K562 (cell line): Measurements from ENCODE around the gene NUP85. TPM values are rescaled to one million over a fixed set of nuclear protein-coding genes. Genes with fewer than 3 reads are reported as not detected.

Source experiments
- ATAC-seq: fragments of 200-7000 bp; cut with Tn5 transposase; 3 replicates; pipeline ENCODE4 v1.9.1; 2020; ENCODE audit warnings: moderate library complexity
- BruUV-seq: library from RNA; stranded (reverse); fragments of 400-500 nt; replicated peaks from 2 replicates; lab custom pipeline; 2021; lab: Mats Ljungman, UMichigan
- CTCF ChIA-PET: fragments of 300-600 bp; formaldehyde crosslinking; extraction: SDS; loops from one replicate; lab custom pipeline; 2021; ENCODE audit warnings: low intra/inter-chr PET ratio; lab: Yijun Ruan, JAX
- POLR2A ChIA-PET: fragments of 300-600, 350-650 bp; sonication (Branson Sonifier 250); formaldehyde crosslinking; extraction: SDS; loops from one replicate; lab custom pipeline; 2021; ENCODE audit warnings: antibody characterized with exemption, inconsistent platforms; lab: Yijun Ruan, JAX
- DNase-seq, 4 experiments: peaks; one replicate each; pipeline versions ENCODE4 v3.0.0 to v3.0.0-alpha.2; 2011 to 2018; ENCODE audit warnings: low spot score in 3 of 4, mixed read lengths in 3 of 4; ENCODE audit errors: extremely low read depth in 1 of 4
- FAIRE-seq: peaks from 2 replicates; lab custom pipeline; 2011; peaks lifted over from hg19 to GRCh38; lab: Jason Lieb, UNC
- H2AFZ ChIP-seq: 2 replicates; pipeline ENCODE4 v1.6.0; 2011; ENCODE audit warnings: low read depth, low read length, control low read depth, inconsistent platforms
- H3K27ac ChIP-seq: fragments of 200-600 bp; 3 replicates; pipeline ENCODE4 v1.8.0; 2011; ENCODE audit warnings: low read depth, mild to moderate bottlenecking, control low read depth, inconsistent platforms, low read length, moderate library complexity, mixed read lengths; ENCODE audit errors: extremely low read depth
- H3K27me3 ChIP-seq, 2 experiments: fragments of 300-600 bp in 1 of 2; 2 replicates in 1 of 2; 3 replicates in 1 of 2; pipeline versions ENCODE4 v1.6.0 to v1.8.0; 2011; ENCODE audit warnings: inconsistent platforms in 2 of 2, low read length in 2 of 2, mild to moderate bottlenecking in 1 of 2, mixed read lengths in 1 of 2, moderate library complexity in 1 of 2; ENCODE audit not compliant: control insufficient read depth in 2 of 2, insufficient read depth in 2 of 2
- H3K36me3 ChIP-seq: fragments of 300-600 bp; 3 replicates; pipeline ENCODE4 v1.8.0; 2011; ENCODE audit warnings: mild to moderate bottlenecking, low read length, inconsistent platforms; ENCODE audit not compliant: control insufficient read depth, insufficient read depth
- H3K4me1 ChIP-seq, 2 experiments: fragments of 200-600 bp in 1 of 2; replicated peaks in 1 of 2; 2 replicates in 1 of 2; 3 replicates in 1 of 2; pipeline versions ENCODE4 v1.5.1 to v1.8.0; 2011; ENCODE audit warnings: inconsistent platforms in 2 of 2, low read length in 2 of 2, mild to moderate bottlenecking in 1 of 2, mixed read lengths in 1 of 2, moderate library complexity in 1 of 2; ENCODE audit not compliant: control insufficient read depth in 2 of 2, insufficient read depth in 2 of 2
- H3K4me2 ChIP-seq: 2 replicates; pipeline ENCODE4 v1.6.1; 2011; ENCODE audit warnings: low read length, control low read depth, inconsistent platforms, mixed read lengths; ENCODE audit not compliant: insufficient read depth
- H3K4me3 ChIP-seq: fragments of 200-600 bp; sonication (generic), shearing (Covaris generic); 2 replicates; pipeline ENCODE4 v1.5.1; 2016; ENCODE audit warnings: control low read depth, inconsistent platforms
- H3K79me2 ChIP-seq: fragments of 200-600 bp; 3 replicates; pipeline ENCODE4 v1.8.0; 2011; ENCODE audit warnings: low read length, inconsistent platforms; ENCODE audit not compliant: control insufficient read depth, insufficient read depth
- H3K9ac ChIP-seq, 2 experiments: 2 replicates each; pipeline versions ENCODE4 v1.6.0 to v1.6.1; 2011; ENCODE audit warnings: low read depth in 2 of 2, low read length in 2 of 2, control low read depth in 1 of 2, inconsistent platforms in 1 of 2, mild to moderate bottlenecking in 1 of 2, mixed read lengths in 1 of 2; ENCODE audit not compliant: insufficient read depth in 1 of 2
- H3K9me1 ChIP-seq: one replicate; pipeline ENCODE4 v1.6.0; 2011; ENCODE audit warnings: inconsistent platforms, mild to moderate bottlenecking, low read length, moderate library complexity; ENCODE audit not compliant: control insufficient read depth, insufficient read depth
- H3K9me3 ChIP-seq: replicated peaks from 2 replicates; pipeline ENCODE4 v1.5.1; 2011; ENCODE audit warnings: low read depth, low read length, inconsistent platforms; ENCODE audit not compliant: control insufficient read depth, insufficient read depth
- H4K20me1 ChIP-seq: replicated peaks from 2 replicates; pipeline ENCODE4 v1.6.1; 2011; ENCODE audit warnings: low read length, inconsistent platforms, mixed read lengths; ENCODE audit not compliant: control insufficient read depth, insufficient read depth
- BRD9 ChIP-seq: fragments of 450-650 bp; IDR thresholded peaks from 2 replicates; pipeline ENCODE4 v1.6.1; 2018; ENCODE audit warnings: low read depth; ENCODE audit not compliant: partially characterized antibody
- ETV6 ChIP-seq, 3 experiments: fragments of 150-350 bp in 1 of 3; sonication (generic) in 1 of 3; formaldehyde crosslinking in 1 of 3; IDR thresholded peaks; 2 replicates each; pipeline versions ENCODE4 v1.6.1 to v1.8.0; 2014 to 2022; ENCODE audit warnings: borderline replicate concordance in 2 of 3, low read depth in 2 of 3, antibody characterized with exemption in 1 of 3, low read length in 1 of 3, mild to moderate bottlenecking in 1 of 3, missing genetic modification reagents in 1 of 3
- KDM1A ChIP-seq, 2 experiments: fragments of 450-650 bp; IDR thresholded peaks; 2 replicates each; pipeline ENCODE4 v1.6.1; 2016; ENCODE audit warnings: mild to moderate bottlenecking in 2 of 2
- RAD51 ChIP-seq: fragments of 450-650 bp; IDR thresholded peaks from 2 replicates; pipeline ENCODE4 v1.7.1; 2016; ENCODE audit warnings: low read depth, mild to moderate bottlenecking, borderline replicate concordance
- RUNX1 ChIP-seq: sonication (generic); IDR thresholded peaks from 2 replicates; pipeline ENCODE4 v1.6.1; 2016; ENCODE audit warnings: antibody characterized with exemption, low read depth
- ZNF24 ChIP-seq: fragments of 450-650 bp; IDR thresholded peaks from 2 replicates; pipeline ENCODE4 v1.6.1; 2016
- ZNF766 ChIP-seq: fragments of 200-800 bp; sonication (Bioruptor generic); conservative IDR thresholded peaks from 2 replicates; pipeline ENCODE4 v1.6.1; 2016; ENCODE audit warnings: missing genetic modification characterization, missing compliant biosample characterization
- WGBS: fragments of 100-300 bp; shearing (Covaris generic); methylation state at CpG from one replicate; pipeline ENCODE4 v1.1.6; 2016; ENCODE audit warnings: low coverage, mixed read lengths; ENCODE audit not compliant: insufficient coverage; ENCODE audit errors: missing lambda C conversion rate; 5-methylcytosine and 5-hydroxymethylcytosine counted together
- in situ Hi-C: fragments of 300-500 bp; cut with MboI; formaldehyde crosslinking; loops from 4 replicates; pipeline ENCODE4 v1.15.0; 2018; ENCODE audit warnings: inconsistent platforms, mixed read lengths
- intact Hi-C: fragments of 100-400 bp; cut with micrococcal nuclease; formaldehyde crosslinking; loops from 2 replicates; pipeline ENCODE4 v1.14.2; 2022
- polyA plus RNA-seq, 8 experiments: library from polyadenylated mRNA; depleted of rRNA in 4 of 8; stranded (reverse) in 5 of 8; unstranded in 3 of 8; fragments of >200 nt; fragmentation: Nextera tagmentation in 2 of 8; fragmentation: Illumina TruSeq in 1 of 8; extraction: Ambion mirVana in 2 of 8; extraction: Trizol in 1 of 8; gene quantifications; 2 replicates each; pipeline versions ENCODE4 v1.2.1 to v1.2.3, GENCODE V29; 2011 to 2014; ENCODE audit warnings: inconsistent platforms in 1 of 8, missing spikeins in 1 of 8
- total RNA-seq, 7 experiments: library from RNA; depleted of rRNA in 6 of 7; stranded (reverse); fragments of >200 nt in 6 of 7; fragmentation: Illumina TruSeq in 2 of 7; extraction: Trizol in 2 of 7; gene quantifications; 2 replicates each; pipeline versions ENCODE4 v1.2.1 to v1.2.3, GENCODE V29; 2011 to 2021; ENCODE audit warnings: low replicate concordance in 1 of 7

The NUP85 gene
- total and polyA plus RNA-seq, 9 of the 15 experiments (the other 6 are each of a cell fraction or from before 2014, with no cell fraction given), result 50.2 to 177 (median 110) TPM

GRCh38 chr17:75159196-75160031 lies 46.1 kb upstream of the NUP85 start:
- in situ Hi-C loops, result no loop called here
- Histone ChIP-seq H3K4me3 (no peak overlapping the region), H3K79me2 (peaks cover 4% of the 10 kb centered on the region; the same call in 1 of the 3 replicates), H3K27me3 (no peaks in the 10 kb centered on the region), H3K9me3 (no peaks in the 10 kb centered on the region), H3K4me1 (peaks cover 0 to 9% of the 10 kb centered on the region in 2 experiments; a peak in 4 of 5 replicates), H3K9me1 (no peaks in the 10 kb centered on the region), H3K27ac (no peak overlapping the region), H3K36me3 (no peaks in the 10 kb centered on the region; the same call in 2 of the 3 replicates), H4K20me1 (no peaks in the 10 kb centered on the region), H2AFZ (no peak overlapping the region), H3K9ac (no peak overlapping the region), H3K4me2 (no peak overlapping the region)
- intact Hi-C loops, result no loop called here
- no TSS peak for BruUV-seq
- ChIA-PET CTCF (no interaction called here), POLR2A (interaction anchor here (0.8 to 3.5 kb wide), 8 partner anchors 9 to 107 kb away, joined by 3 to 17 read pairs (median 4); no protein-coding TSS in a partner anchor)
- 75% methylated on average over 4 of the region's 4 CpGs for WGBS
- DNase-seq, result no peak
- TF ChIP-seq RAD51 (no peak), ETV6 (IDR thresholded peaks at IDR 0.05; ENCODE audit: borderline replicate concordance in 1 of 2, low read depth in 2 of 2, low read length in 1 of 2) (no peak), ETV6 (CRISPR knock-in tag; IDR thresholded peaks at IDR 0.05; ENCODE audit: borderline replicate concordance) (no peak), ZNF24 (no peak), RUNX1 (no peak), KDM1A (IDR thresholded peaks at IDR 0.05) (peak; percentile 43 to 64; a peak in 3 of 4 replicates), BRD9 (no peak), ZNF766 (no peak)
- no peak for ATAC-seq
- no peak for FAIRE-seq
